ENCODE results near the gene GIPC2.
"Not testable (repeated sequence)": the region's sequence is repeated elsewhere in the genome, so short reads cannot be mapped to it uniquely, and the experiment has no call there.

Gene GIPC2

DNA sequence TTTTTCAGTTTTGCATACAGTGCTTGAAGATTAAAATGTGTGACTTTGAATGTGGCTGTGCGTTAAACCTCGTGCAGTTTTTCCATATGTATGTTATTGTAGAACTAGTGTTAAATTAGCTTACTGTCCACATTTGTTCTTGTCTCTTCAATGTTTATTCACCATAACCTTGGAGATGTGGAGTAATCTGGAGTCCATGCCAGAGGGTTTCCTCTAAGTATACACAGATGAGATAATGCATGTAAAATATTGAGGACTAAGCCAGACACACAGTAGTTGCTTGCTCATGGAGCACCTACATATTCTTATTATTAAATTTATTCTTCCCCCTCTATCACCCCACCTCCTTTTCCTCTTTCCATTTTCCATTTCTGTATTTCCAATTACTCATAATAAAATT is 7.7 kb upstream of the GIPC2 start:
- no peak for DNase-seq

DNA sequence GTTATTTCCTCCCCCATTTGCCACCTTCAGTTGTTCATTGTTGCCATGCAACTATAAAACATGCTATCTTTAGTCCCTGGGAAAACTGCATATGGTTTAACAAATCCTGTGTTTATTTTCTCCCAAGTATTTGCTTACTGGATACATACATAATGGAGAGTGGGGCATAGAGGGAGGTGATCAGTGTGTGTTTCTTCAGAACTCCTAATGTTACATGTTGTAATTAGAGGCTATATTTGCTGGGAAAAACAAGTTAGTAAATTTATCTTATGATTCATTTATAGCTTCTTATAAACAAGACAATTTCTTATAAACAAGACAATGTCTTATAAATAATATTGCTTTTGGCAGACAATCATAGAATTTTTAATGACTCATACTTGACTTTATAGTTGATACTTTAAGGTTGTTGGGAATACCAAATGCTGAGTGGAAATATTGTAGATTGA is 7.3 kb upstream of the GIPC2 start:
- no peak for DNase-seq

DNA sequence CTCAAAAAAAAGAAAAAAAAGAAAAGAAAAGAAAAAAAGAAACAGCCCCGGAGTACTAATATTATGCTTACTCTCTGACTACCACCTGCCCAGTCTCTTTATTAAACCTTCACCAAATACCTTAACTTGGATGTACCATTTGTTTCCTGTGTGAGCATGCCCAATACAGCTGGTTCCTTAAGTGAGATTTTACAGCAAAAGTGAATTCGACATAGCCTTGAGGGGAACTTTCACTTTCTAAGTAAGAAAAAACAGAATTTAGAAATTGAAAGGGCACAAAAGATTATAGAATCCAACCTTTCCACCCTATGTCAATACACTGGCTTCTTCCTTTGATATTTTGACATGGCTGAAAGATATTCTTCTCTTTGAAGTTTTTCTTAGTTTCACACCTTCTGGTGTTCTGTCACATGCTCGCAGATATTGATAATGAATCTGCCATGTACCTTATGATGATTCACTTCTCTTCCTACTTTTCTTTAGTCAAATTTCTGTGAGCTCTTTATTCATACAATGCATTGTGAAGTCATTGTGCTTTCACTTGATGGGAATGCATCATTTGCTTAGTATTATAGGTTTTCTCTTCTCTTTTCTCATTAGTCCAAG is 5.2 kb upstream of the GIPC2 start:
- no peak for DNase-seq

DNA sequence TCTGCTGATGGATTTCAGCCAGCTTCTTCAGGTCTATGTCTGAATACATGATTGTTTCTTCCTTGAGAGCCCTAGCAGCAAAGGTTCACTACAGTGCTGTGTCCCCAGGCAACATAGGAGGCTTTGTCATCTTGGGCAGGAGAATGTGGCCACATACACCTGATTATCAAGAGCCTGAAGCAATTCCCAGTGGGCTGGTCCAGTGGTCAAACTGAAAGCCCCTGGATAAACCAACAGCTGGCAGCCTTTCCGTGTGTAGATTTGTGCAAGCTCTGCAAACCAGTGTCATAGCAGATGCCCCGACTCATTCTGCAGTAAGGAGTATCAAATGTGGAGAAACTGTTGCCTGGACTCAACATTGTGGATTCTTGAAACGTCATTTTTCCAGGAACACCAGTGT is 2.3 kb upstream of the GIPC2 start:
- no peak for DNase-seq

DNA sequence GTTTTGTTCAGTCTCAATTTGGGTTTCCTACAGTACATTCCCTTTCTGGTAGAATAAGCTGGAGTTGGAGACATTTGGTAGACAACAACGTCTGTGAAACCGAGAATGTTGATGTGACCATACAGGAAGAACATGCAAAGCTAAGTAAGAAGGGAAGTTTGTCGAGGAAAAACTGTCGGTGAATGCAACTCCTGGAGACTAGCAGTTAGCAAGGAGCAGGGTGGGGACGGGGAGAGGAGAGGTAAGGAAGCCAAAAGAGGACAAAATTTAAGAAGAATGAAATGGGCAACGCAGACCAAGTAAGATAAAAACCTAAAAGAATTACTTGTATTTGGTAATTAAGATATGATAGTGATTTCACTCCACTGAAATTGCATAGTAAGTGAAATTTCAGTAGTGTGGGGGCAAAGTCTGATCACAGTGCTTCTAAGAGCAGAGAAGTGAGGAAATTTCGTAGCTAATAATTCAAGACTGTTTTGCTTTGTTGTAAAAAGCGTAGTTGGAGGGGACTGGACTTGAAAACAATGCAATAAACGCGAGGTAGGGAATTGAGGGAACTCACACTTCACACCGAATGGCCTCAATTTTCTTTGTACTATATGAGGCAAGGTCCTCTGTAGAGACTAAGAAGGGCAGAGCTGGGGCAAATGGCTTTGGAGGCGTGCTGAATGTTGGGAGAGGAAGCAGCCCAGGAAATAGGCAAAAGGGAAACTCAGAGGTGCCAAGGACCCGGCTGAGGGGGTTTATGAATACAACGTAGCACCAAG is 787 bp upstream of the GIPC2 start:
- DNase-seq, result no peak

DNA sequence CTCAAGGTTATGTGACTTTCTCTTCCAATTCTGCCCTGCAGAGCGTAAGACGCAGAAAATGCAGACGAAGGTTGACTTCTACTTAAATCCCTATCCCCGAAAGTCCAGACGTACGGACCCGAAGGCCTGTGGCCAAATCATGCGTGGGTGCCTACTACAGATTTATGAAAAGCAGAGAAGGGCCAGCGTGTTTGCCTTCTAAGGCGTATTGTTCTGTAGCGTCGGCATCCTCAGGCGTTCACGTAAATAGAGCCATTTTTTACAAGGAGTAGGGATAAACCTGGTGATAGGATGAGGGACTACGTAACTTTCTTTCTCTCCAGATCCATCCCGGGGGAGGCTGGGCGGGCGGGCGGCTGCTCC is 222 bp upstream of the GIPC2 start:
- no peak for DNase-seq

DNA sequence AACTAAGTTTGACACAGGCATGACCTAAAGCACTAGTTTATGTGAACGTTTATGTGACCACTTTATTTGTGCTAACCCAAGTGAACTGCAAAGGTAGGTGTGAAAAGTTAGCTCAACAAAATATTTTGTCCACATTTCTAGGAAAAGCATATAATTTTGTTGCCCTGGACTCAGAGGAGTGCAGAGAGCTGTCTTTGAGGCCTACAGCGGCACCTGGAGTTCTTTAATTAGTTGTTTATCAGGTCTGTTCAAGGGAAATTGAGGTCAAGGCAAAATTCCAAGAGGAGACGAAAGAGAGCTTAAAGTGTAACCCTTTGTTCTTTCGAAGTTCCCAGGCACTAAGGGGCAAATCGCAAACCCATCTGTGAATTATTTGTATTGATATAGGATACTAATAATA is 1.3 kb downstream of the GIPC2 start:
- DNase-seq, result no peak

DNA sequence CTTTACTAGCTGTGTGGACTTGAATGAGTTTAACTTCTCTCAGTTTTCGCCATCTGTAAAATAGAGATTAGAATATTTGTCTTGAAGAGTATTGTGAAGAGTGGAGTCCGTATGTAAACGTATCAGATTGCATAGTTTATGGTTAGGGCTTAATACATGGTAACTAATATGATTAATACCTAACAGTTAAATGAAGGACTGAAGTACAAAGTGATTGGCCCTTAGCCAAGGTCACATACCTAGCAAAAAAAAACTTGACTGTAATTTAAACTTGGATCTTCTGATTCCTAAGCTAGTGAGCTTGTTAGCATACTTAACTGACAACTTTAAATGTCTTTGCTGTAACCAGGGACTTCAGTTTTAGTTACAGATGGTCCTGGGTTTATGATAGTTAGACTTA is 1.9 kb downstream of the GIPC2 start:
- DNase-seq, result no peak

DNA sequence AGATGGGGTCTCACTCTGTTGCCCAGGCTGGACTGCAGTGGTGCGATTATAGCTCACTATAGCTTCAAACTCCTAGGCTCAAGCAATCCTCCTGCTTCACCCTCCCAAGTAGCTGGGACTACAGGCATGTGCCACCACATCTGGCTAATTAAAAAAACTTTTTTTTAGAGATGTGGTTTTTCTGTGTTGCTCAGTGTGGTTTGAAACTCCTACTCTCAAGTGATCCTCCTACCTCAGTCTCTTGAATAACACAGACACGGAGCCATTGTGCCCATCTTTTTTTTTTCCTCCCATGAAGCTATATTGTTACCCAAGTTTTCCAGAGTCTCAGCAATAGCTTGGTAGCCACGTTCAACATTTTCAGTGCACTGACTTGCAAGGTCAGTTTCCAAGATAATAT is 2.7 kb downstream of the GIPC2 start:
- no peak for DNase-seq

DNA sequence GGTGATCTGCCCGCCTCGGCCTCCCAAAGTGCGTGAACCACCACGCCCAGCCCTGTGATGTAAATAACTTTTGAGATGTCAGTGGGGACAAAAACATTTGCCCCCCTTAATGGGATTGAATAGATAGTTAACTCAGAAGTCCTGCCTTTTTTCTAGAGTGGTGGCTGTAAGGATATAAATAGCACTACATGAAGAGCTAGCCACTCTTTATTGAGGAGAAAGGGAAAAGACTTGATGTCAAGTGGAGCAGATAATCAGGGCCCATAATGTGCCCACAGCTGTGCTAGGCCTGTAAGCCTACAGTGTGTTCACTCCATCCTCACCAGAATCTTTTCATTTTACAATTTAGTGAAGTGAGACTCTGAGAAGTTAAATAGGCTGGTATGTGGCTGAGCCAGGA is 3.6 kb downstream of the GIPC2 start:
- no peak for DNase-seq

DNA sequence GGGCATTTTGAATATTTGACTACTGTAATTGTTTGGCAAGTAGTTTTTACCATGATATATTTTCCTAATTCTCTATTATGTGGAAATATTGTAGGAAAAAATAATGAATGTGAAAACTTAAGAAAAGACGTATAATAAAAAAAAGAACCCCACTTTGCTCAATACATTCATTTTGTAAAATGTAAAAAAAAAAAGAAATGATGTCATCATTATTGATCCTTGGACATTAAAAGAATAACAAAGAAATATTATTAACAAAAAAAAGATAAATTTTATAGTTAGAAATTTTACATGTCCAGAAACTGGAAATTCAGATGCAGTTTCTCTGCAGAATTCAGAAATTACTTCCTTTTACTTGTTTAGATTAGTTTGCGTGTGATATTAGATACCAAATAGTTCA is 5.2 kb downstream of the GIPC2 start:
- DNase-seq, result no peak

DNA sequence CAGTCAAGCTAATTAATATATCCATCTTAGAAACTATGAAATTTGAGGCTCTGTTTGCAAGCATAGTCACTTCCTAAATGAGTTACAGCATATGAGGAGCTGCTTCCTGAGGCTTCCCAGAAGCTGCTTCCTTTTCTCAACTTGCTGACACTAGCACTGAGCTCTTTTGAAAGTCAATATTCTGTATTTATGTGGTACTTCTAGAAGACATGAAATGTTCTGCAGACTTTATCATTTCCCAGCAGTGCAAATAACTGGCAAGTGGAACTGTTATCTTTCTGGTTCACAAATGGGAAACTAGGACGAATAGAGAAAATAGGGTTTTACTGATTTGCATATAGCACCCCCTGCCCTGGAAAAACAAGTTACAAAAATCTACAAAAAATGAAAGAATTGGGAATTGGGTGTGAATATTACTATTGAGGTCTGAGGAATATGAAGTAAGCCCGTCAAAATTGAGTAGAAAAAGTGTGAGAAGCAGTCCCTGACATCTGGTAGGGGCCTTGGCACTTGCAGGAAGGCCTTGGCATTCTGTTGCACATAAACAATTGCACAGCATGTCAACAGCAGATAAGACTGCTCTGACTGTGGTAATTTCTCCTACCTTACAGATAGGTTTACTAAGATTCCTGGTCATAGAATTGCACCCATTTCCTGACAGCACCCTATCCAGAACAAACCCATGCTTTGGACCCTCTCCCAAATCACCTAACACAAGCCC is 7.1 kb downstream of the GIPC2 start:
- DNase-seq, result no peak

DNA sequence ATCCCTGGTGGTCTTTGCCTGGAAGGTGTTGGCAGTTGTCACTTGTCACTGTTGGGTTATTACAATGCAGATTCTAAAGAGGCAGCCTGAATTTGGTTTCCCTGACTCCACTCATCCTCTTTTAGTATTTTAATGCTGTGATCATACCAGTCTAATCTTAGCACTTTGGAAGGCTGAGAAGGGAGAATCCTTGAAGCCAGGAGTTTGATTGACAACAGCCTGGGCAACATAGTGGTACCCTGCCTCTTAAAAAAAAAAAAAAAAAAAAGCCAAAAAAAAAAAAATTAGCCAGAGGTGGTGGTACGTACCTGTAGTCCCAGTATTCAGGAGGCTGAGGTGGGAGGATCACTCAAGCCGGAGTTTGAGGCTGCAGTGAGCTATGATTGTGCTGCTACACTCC is 7.7 kb downstream of the GIPC2 start:
- no peak for DNase-seq

DNA sequence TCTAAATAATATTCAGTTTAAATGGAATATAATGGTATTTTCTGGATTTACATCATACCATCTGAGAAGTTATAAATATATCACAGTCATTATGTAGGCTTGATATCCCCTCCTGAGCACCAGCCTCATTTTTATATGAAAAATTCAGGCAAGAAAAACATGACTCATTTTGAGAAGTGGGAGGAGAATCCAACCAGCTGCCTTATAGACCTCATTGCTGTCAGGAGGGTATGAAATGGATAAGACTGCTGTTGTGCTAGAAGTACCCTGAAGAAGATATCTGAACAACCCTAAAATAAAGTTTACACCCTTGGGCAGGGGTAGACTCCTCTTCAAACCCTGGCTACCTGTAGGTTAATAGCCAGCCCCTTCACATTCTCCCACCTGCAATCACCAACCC is 8.8 kb downstream of the GIPC2 start:
- no peak for DNase-seq

DNA sequence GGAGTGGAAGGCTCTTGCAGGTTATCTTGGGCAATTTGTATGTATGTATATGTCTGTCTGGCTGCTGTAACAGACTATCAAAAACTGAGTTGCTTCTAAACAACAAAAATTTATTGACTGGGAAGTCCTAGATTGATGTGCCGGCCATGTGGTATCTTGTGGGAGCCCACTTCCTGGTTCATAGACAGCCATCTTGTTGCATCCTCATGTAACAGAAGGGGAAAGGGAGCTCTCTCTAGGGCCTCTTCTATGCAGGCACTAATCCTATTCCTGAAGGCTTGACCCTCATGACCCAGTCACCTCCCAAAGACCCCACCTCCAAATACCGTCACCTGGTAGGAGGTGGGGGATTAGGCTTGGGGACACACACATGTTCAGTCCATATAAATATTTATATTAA is 9.2 kb downstream of the GIPC2 start:
- DNase-seq, result no peak

DNA sequence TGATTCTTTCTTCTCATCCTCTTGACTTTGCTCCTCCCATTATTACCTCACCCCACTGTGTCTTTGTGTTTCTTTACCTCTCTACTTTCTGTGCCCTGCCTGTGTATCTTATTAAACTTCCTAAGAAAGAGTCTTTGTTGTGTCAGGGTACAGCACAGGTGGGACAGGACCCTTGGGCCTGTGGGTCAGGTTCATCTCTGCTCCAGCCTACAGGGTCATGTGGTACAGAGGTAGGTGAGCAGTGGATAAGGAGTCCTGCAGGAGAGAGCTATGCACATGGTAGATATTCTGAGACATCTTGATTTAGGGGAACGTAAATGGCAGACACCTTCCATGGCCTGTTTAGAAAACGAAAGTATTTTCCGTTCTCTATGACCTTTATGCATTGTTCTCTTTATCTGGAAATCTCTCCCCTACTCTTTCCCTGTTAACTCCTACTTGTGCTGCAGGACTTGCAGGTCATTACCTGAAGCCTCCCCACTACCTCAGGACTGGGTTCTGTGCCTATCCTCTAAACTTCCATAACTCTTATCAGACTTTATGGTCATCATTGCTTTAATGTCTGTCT is 9.9 kb downstream of the GIPC2 start:
- DNase-seq, result no peak

DNA sequence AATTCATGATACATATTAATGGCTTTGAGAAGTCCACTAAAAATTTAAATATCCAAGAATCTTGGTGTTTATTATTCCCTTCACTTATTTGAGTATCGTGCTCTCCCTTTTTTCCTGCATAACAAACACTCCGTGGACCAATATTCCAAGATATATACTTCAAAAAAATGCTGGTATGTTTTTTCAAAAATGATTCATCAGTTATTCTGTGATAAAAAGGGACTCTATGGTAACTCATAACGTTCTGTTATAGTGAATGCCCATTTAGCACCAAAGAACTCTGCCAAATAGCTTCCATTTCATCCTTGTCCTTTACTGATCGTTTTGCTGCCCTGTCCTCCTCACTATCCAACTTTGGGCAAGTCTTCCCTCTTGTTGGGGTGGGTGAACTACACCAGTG is 12.9 kb downstream of the GIPC2 start:
- DNase-seq, result no peak

DNA sequence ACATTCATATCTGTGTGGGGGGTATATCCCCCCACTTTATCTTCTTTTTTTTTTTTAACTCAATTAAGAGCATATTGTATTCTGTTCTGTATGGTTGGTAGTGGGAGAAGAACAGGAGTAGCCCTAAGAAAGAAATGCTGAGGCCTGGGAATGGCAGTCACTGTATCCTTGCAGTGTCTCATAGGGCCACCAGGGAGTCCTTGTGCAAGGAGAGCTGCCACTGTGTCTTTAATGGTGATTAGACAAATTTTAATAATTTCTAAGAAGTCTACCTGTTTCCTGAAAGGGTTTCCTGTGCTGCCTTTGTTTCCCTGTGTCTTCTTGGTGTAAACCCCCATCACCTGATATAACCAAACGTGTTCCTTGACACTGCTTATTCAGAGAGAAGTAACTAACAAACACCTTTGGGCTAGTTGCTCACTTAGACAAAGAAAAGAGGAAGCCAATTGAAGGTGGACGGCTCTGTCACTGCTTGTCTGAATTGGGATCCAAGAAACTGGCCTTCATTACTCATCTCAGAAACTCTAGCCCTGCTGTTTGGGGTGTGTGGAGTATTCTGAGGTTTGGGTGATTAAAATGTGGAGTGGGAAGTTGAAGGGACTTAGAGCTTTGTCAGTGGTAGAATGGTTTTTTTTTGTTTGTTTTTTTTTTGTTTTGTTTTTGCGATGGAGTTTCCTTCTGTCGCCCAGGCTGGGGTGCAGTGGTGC is 15.2 kb downstream of the GIPC2 start:
- no peak for DNase-seq

DNA sequence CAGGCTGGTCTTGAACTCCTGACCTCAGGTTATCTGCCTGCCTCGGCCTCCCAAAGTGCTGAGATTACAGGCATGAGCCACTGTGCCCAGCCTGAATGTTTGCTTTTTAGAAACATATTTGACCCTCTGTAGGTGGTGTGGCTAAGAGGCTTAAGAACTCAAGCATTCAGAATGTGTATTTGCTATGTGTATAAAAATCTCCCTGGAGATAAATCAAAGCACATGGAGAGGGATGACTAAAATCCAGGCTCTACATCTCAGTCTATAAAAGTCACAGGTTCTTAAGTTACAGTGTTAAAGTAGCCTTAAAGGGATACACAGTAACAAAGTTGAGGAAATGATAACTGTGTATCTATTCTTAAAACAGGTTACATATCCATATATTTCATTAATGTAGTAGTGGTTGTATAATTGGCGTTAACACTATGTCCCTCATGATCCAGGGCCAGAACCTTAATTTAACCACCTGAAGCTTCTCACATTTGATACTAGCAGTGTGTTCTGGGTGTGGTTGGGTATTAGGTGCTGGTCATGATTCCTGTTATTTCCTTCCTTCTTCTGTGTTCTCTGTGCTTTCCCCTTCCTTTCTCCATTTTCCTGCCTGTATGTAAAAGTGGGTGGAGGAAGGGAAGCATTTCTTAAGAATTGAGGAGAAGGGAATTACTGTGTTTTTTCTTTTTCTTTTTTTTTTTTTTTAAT is 16.2 kb downstream of the GIPC2 start:
- DNase-seq, result no peak

DNA sequence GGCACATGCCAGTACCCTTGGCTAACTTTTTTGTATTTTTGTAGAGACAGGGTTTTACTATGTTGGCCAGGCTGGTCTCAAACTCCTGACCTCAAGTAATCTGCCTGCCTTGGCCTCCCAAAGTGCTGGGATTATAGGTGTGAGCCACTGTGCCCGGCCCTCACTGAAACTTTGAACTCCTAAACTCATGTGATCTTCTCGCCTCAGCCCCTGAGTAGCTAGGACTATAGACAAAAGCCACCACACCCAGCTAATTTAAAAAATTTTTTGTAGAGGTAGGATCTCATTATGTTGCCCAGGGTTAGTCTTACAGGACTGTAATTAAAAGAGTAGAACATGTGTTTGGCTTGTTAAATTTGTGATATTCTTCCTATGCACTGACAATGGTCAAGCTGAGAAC is 19.1 kb downstream of the GIPC2 start:
- not testable (repeated sequence) for DNase-seq

DNA sequence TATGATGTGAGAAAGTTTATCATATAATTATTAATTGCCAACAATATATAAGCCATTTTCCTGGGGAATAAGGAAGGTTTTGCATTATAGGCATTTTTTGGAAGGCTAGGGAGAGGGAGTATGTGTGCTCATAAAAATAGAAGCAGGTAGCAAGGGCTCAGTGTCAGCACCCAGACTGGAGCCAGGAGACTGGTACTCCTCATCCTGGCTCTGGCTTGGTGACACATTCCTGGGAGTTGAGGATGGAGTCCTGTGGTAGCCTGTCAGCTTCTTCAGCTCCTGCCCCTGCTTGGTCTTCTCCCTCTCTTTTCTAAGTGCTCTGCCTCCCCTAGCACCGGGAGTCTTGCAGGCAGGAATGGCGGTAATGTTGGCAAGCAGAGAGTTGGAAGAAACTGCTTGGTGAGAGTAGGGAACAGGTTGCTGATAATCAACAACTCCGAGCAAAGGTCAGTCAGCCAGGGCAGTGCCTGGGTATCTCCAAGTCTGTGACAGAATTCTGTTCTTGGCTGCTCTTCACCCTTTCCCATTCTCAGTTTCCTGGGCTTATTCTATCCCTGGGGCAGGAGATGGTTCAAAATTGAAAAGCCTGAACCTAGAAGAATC is 23.0 kb downstream of the GIPC2 start:
- DNase-seq, result no peak

DNA sequence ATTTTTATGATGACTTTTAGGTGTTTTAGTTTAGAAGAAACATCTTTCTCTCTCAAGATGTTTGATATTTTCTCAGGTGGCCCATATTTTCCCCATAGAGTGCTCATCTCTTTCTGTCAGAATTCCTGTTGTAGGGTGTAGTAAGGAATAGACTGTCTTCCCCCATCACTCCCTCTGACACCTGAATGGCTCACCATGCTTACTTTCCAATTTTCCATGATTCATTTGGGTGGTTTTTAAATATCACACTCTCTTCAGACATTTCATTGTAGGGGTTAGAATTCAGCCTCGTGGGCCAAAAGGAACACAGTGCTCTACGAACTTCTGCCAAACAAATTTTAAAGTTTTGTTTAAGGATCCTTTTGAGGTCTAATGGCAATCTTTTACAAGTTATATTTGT is 24.0 kb downstream of the GIPC2 start:
- DNase-seq, result no peak
